ENCODE data around the gene RPS6KA2. TPM values are rescaled to one million over a fixed set of nuclear protein-coding genes. Genes with fewer than 3 reads are reported as not detected.

The RPS6KA2 gene
- total RNA-seq, 1 experiment from 2014 or later: 12.3 TPM

- Histone ChIP-seq H3K56ac (ENCODE audit: insufficient read length, low read depth, low read length) (no peak overlapping the region), H3K23ac (ENCODE audit: insufficient read length, low read depth, low read length) (no peak overlapping the region), H3K14ac (ENCODE audit: insufficient read depth, low read length) (no peak overlapping the region), H4K91ac (ENCODE audit: insufficient read length, low read depth, low read length) (no peak overlapping the region), H3K27me3 (ENCODE audit: insufficient read depth, low read length) (no peaks in the 10 kb centered on the region), H4K5ac (ENCODE audit: insufficient read length, low read depth, low read length) (no peak overlapping the region), H4K8ac (replicated peaks; ENCODE audit: insufficient read length, low read depth, low read length) (no peak overlapping the region), H2BK5ac (ENCODE audit: insufficient read length, low read length) (no peak overlapping the region), H3K18ac (ENCODE audit: insufficient read length, low read depth, low read length) (no peak overlapping the region), H3K27ac (ENCODE audit: insufficient read length, low read depth, low read length) (no peak overlapping the region), H2BK120ac (ENCODE audit: low read depth, low read length, poor library complexity, severe bottlenecking) (no peak overlapping the region), H3K79me2 (ENCODE audit: insufficient read depth, low read length) (no peaks in the 10 kb centered on the region), H2BK20ac (ENCODE audit: low read depth, low read length, poor library complexity, severe bottlenecking) (no peak overlapping the region), H3K79me1 (ENCODE audit: insufficient read depth, low read depth, low read length, poor library complexity, severe bottlenecking) (no peaks in the 10 kb centered on the region), H3K9ac (ENCODE audit: extremely low read depth, insufficient read length, low read length) (no peak overlapping the region), H3K9me3 (ENCODE audit: control insufficient read depth, low read depth, low read length) (no peaks in the 10 kb centered on the region), H2AK5ac (ENCODE audit: insufficient read length, low read length) (no peak overlapping the region), H2BK15ac (ENCODE audit: low read depth, low read length) (no peak overlapping the region), H2BK12ac (ENCODE audit: insufficient read length, low read depth, low read length) (no peak overlapping the region), H3K4ac (ENCODE audit: low read depth, low read length) (no peak overlapping the region), H3K4me1 (ENCODE audit: insufficient read depth, low read length) (no peaks in the 10 kb centered on the region), H3K4me2 (ENCODE audit: insufficient read depth, insufficient read length, low read length) (no peak overlapping the region), H4K20me1 (ENCODE audit: control insufficient read depth, insufficient read depth, insufficient read length) (no peaks in the 10 kb centered on the region), H2AFZ (ENCODE audit: low read length) (no peak overlapping the region), H3K23me2 (ENCODE audit: insufficient read length, low read depth, low read length, poor library complexity, severe bottlenecking) (no peaks in the 10 kb centered on the region), H3T11ph (ENCODE audit: low read length) (no peak overlapping the region)
- no peak overlapping the region for H3K4me3 Mint-ChIP-seq
- no peak for TF ChIP-seq CTCF (conservative IDR thresholded peaks at IDR 0.05)
- H3K27me3 Mint-ChIP-seq (ENCODE audit: low read depth): no peaks in the 10 kb centered on the region
- no CpG with 5 or more reads among the region's 12 CpGs for WGBS (ENCODE audit: extremely low coverage, insufficient read length, low lambda C conversion rate)
- no peaks in the 10 kb centered on the region for H3K4me1 Mint-ChIP-seq
- H3K9me3 Mint-ChIP-seq: no peaks in the 10 kb centered on the region; a peak in 1 of 5 replicates
- no peak for DNase-seq
- no peak overlapping the region; a peak in 1 of 7 replicates for H3K27ac Mint-ChIP-seq
- peaks cover 16 to 26% (median 17%) of the 10 kb centered on the region in 3 experiments; a peak in 6 of 7 replicates for H3K36me3 Mint-ChIP-seq (ENCODE audit: insufficient read depth in 1 of 3, low read depth in 3 of 3)
Observed at GRCh38 chr6:166532302-166532701, 94.7 kb downstream of the RPS6KA2 start.
